NCI-H1092 (cell line): ENCODE measurements around the gene UBE2L5.

ENCODE experiments used
- DNase-seq: peaks from one replicate; lab custom pipeline; 2025; lab: John Stamatoyannopoulos, UW

The UBE2L5 gene

GRCh38 chr13:30422054-30422839 lies at the start of gene UBE2L5:
TSS of gene UBE2L5 (plus strand) at chr13:30422493. CDS start at chr13:30427991, 5,498 bp downstream.
- DNase-seq = no peak

GRCh38 chr13:30373727-30374126 lies 48.6 kb upstream of the UBE2L5 start:
- DNase-seq = no peak

- peak; percentile 59 for DNase-seq
These were observed 46.9 kb upstream of the UBE2L5 start for GRCh38 chr13:30375265-30375835.

- DNase-seq = no peak
These were observed 45.6 kb upstream of the UBE2L5 start for GRCh38 chr13:30376426-30377311.

- no peak for DNase-seq
These were observed 45.0 kb upstream of the UBE2L5 start for GRCh38 chr13:30377312-30377685.

GRCh38 chr13:30378191-30378590 lies 44.1 kb upstream of the UBE2L5 start:
- DNase-seq = no peak

- DNase-seq = no peak
These were observed 41.2 kb upstream of the UBE2L5 start for GRCh38 chr13:30381049-30381448.

GRCh38 chr13:30382836-30383525 lies 39.3 kb upstream of the UBE2L5 start:
- no peak for DNase-seq

- DNase-seq = no peak
These were observed 33.6 kb upstream of the UBE2L5 start for GRCh38 chr13:30388406-30389283.

- no peak for DNase-seq
These were observed 30.2 kb upstream of the UBE2L5 start for GRCh38 chr13:30391956-30392680.

- DNase-seq = no peak
These were observed 29.6 kb upstream of the UBE2L5 start for GRCh38 chr13:30392681-30393045.

GRCh38 chr13:30394751-30395191 lies 27.5 kb upstream of the UBE2L5 start:
- DNase-seq = no peak

GRCh38 chr13:30395192-30396158 lies 26.8 kb upstream of the UBE2L5 start:
- peak; percentile 30 for DNase-seq

GRCh38 chr13:30396434-30397075 lies 25.7 kb upstream of the UBE2L5 start:
- no peak for DNase-seq

GRCh38 chr13:30398601-30399072 lies 23.7 kb upstream of the UBE2L5 start:
- no peak for DNase-seq

GRCh38 chr13:30400376-30400775 lies 21.9 kb upstream of the UBE2L5 start:
- DNase-seq = no peak

- no peak for DNase-seq
These were observed 20.9 kb upstream of the UBE2L5 start for GRCh38 chr13:30401347-30401746.

- no peak for DNase-seq
These were observed 18.8 kb upstream of the UBE2L5 start for GRCh38 chr13:30403456-30403855.

- no peak for DNase-seq
These were observed 18.1 kb upstream of the UBE2L5 start for GRCh38 chr13:30404207-30404606.
